ENCODE results near the gene AGMAT.

DNA sequence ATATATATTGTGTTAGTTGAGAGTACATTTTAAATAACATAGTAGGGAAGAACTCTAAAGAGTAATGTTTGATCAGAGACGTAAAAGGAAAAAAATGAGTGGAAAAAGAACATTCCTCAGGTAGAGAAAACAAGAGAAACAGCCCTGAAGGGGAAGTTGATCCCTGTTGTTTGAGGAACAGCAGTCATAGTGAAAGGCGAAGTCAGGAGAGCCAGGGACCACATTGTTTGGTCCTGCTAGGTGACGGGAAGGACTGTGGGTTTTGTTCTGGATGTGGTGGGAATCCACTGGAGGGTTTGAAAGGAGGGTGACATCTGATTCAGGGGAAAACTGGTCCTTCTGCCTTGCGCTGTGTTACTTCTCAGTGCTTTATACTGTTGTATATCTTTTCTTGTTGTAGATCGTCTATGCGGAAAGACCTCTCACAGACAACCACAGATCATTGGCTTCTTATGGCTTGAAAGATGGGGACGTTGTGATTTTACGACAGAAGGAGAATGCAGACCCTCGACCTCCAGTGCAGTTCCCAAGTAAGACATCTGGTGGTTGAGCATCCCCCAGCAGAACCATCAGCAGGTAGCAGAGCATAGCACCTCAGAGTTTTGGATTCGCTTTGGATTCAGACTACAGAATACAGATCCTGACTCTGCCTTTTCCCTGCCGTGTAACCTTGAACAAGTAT is 41.6 kb upstream of the AGMAT start:
- TF ChIP-seq, protein P1, sequence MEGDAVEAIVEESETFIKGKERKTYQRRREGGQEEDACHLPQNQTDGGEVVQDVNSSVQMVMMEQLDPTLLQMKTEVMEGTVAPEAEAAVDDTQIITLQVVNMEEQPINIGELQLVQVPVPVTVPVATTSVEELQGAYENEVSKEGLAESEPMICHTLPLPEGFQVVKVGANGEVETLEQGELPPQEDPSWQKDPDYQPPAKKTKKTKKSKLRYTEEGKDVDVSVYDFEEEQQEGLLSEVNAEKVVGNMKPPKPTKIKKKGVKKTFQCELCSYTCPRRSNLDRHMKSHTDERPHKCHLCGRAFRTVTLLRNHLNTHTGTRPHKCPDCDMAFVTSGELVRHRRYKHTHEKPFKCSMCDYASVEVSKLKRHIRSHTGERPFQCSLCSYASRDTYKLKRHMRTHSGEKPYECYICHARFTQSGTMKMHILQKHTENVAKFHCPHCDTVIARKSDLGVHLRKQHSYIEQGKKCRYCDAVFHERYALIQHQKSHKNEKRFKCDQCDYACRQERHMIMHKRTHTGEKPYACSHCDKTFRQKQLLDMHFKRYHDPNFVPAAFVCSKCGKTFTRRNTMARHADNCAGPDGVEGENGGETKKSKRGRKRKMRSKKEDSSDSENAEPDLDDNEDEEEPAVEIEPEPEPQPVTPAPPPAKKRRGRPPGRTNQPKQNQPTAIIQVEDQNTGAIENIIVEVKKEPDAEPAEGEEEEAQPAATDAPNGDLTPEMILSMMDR (IDR thresholded peaks at IDR 0.05) = no peak
- no peak for TF ChIP-seq POLR2A (IDR thresholded peaks at IDR 0.05)

Measured in esophagus squamous epithelium (tissue), 4 donors.